ENCODE results near the gene PEAK3. TPM values are rescaled to one million over a fixed set of nuclear protein-coding genes. Genes with fewer than 3 reads are reported as not detected.

Gene PEAK3
- total RNA-seq, 4 donors from 2014 or later, result 1.2 to 5.8 (median 2.6) TPM

DNA sequence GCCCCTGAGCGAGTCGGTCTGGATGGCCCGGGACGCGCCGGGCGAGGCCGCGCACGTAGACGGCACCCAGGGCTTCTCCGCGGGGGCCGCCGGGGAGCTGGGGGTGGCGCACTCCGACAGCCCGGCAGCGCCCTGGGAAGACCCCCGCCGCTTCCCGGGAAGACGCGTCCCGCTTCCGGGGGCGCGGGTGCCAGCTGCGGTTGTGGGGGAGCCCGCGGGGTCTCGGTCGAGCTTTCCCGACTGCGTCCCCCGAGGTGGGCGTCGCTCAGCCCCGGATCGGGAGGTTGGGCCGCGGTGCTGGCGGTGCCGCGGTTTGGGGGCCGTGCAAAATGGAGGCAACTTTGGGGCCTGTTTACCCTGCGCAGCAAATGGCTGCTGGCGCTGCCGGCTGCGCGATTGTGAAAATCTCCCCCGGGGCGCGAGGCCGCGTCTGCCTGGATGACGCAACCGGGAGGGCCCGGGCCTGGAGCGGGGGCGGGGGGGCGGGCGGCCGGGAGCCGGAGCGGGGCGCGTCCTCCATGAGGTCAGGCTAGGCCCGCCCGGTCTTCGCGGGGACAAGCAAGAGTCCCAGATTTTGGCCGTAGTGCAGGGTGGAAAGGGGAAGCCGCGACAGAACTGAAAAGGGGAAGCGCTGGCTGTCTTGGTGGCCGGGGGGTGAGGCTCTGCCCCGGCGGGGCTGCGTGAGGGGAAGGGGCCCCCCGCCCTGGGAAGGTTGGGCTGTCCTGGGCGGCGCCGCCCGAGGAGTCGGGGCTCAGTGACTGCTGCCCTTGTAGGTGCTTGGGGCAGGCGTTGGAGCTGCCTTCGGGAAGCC lies 11.3 kb downstream of the PEAK3 start:
- Histone ChIP-seq H3K9me3 (no peaks in the 10 kb centered on the region), H3K36me3 (peaks cover 0 to 19% (median 0%) of the 10 kb centered on the region in 3 donors), H3K27me3 (no peaks in the 10 kb centered on the region), H3K4me3 (peak overlapping the region; percentile 87 to 98 (median 92)), H3K4me1 (peaks cover 11 to 53% (median 34%) of the 10 kb centered on the region in 4 donors), H3K27ac (peak overlapping the region; percentile 98 to 99 (median 98))
- TF ChIP-seq, protein P1, sequence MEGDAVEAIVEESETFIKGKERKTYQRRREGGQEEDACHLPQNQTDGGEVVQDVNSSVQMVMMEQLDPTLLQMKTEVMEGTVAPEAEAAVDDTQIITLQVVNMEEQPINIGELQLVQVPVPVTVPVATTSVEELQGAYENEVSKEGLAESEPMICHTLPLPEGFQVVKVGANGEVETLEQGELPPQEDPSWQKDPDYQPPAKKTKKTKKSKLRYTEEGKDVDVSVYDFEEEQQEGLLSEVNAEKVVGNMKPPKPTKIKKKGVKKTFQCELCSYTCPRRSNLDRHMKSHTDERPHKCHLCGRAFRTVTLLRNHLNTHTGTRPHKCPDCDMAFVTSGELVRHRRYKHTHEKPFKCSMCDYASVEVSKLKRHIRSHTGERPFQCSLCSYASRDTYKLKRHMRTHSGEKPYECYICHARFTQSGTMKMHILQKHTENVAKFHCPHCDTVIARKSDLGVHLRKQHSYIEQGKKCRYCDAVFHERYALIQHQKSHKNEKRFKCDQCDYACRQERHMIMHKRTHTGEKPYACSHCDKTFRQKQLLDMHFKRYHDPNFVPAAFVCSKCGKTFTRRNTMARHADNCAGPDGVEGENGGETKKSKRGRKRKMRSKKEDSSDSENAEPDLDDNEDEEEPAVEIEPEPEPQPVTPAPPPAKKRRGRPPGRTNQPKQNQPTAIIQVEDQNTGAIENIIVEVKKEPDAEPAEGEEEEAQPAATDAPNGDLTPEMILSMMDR (IDR thresholded peaks at IDR 0.05), result no peak
- TF ChIP-seq POLR2A (IDR thresholded peaks at IDR 0.05), result peak; percentile 47 to 69
- peak; percentile 70 to 90 (median 87) for DNase-seq

DNA sequence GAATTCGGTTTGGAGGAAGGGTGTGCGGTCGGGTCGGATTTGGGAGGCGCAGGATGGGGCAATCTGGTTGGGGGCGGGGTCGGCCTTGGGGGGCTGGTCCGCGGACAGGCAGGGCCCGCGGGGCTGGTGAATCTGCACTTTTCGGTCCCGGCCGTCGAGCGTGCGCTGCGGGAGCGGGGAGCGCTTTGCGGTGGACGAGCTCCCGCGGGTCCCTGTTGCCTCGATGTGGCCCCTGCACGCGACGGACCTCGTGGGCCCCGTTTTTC lies 11.9 kb downstream of the PEAK3 start:
- H3K27me3 ChIP-seq, result no peaks in the 10 kb centered on the region
- H3K9me3 ChIP-seq, result no peaks in the 10 kb centered on the region
- peak overlapping the region; percentile 98 to 99 (median 98) for H3K27ac ChIP-seq
- peak overlapping the region; percentile 87 to 98 (median 92) for H3K4me3 ChIP-seq
- H3K36me3 ChIP-seq, result peaks cover 0 to 19% (median 0%) of the 10 kb centered on the region in 3 donors
- TF ChIP-seq POLR2A (IDR thresholded peaks at IDR 0.05), result no peak
- TF ChIP-seq, protein P1 (IDR thresholded peaks at IDR 0.05), result no peak
- peaks cover 11 to 48% (median 32%) of the 10 kb centered on the region in 4 donors for H3K4me1 ChIP-seq
- peak in 2 of 3 donors; percentile 67 to 74 for DNase-seq

DNA sequence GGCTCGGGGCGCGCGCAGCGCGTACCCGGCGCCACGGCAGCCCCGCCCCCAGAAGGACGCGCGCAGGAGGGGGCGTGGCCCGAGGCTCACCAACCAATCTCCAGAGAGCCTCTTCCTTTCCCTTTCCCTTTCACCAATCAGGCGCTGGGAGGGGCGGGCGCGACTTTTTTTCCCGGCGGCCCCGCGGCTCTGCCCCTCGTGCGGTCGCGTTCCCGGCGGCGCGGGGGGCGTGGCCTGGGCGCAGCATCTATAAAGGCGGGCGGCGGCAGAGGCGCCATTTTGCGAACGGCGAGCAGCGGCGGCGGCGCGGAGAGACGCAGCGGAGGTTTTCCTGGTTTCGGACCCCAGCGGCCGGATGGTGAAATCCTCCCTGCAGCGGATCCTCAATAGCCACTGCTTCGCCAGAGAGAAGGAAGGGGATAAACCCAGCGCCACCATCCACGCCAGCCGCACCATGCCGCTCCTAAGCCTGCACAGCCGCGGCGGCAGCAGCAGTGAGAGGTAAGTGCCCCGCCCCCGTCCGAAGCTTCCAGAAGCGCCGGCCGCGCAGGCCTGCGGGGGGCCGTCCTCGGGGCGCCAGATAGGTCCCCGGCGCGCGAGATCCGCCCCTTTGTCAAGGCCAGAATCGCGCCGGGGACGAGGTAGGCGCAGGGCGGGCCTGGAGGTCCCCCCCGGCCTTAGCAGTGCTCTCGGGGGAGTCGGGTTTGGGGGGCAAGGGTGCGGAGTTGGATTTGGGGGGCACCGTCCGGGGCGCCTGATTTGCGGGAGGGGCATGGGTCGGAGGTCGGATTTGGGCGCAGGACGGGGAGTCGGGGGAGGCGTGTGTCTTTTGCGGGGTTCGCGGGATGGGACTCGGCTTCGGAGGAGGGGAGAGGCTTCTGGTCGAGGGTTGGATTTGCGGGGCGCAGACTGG lies 12.5 kb downstream of the PEAK3 start:
- peak; percentile 100 for TF ChIP-seq POLR2A (IDR thresholded peaks at IDR 0.05)
- TF ChIP-seq, protein P1 (IDR thresholded peaks at IDR 0.05), result peak in 4 of 6 experiments; percentile 38 to 65 (median 56)
- Histone ChIP-seq H3K9me3 (no peaks in the 10 kb centered on the region), H3K4me3 (peak overlapping the region; percentile 87 to 98 (median 92)), H3K27ac (peak overlapping the region; percentile 98 to 99 (median 98)), H3K4me1 (peaks cover 11 to 44% (median 30%) of the 10 kb centered on the region in 4 donors), H3K27me3 (no peaks in the 10 kb centered on the region), H3K36me3 (peaks cover 0 to 19% (median 0%) of the 10 kb centered on the region in 3 donors)
- DNase-seq, result peak; percentile 97 to 99 (median 99)

DNA sequence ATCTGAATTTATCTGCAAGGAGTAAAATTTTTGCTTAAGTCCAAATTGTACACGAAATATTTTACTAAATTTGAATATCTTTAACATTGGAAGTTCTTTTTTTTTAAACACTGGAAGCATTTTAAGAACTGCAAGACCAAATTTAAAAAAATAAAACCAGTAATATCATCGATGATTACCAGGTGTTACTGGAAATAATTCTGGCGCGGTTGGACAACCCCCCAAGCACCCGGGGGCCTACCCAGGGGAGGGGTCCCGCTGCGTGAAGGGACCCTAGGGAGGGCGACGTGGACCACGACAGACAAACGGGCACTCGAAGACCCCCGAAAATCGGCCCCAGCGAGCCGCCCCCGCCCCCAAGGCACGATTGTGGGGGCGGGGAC lies 13.1 kb downstream of the PEAK3 start:
- Histone ChIP-seq H3K4me1 (peaks cover 9 to 38% (median 28%) of the 10 kb centered on the region in 4 donors), H3K36me3 (peaks cover 0 to 19% (median 0%) of the 10 kb centered on the region in 3 donors), H3K27me3 (no peaks in the 10 kb centered on the region), H3K4me3 (peak overlapping the region; percentile 87 to 98 (median 92)), H3K27ac (peak overlapping the region; percentile 38 to 99 (median 83)), H3K9me3 (no peaks in the 10 kb centered on the region)
- TF ChIP-seq, protein P1 (IDR thresholded peaks at IDR 0.05), result no peak
- no peak for TF ChIP-seq POLR2A (IDR thresholded peaks at IDR 0.05)
- DNase-seq, result no peak

DNA sequence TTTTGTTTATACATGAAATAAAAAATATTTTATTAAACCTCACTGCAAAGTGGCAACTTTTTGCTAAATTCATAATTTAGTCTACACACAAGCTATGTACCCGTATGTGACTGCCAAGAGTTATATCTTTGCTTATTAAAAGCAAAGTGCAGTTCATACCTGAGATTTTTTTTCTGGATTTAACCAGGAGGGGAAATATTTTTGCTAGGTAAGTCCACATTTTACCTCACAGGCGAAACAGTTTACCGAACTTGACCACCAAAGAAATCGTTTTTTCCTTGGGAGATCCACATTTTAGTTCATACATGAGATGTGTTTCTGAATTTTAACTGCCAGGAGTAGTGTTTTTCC lies 13.5 kb downstream of the PEAK3 start:
- Histone ChIP-seq H3K27me3 (no peaks in the 10 kb centered on the region), H3K4me1 (peaks cover 6 to 37% (median 26%) of the 10 kb centered on the region in 4 donors), H3K4me3 (peak overlapping the region in 2 of 4 donors; percentile 87 to 91), H3K27ac (peak overlapping the region in 1 of 4 donors; percentile 98), H3K9me3 (no peaks in the 10 kb centered on the region), H3K36me3 (peaks cover 0 to 19% (median 0%) of the 10 kb centered on the region in 3 donors)
- DNase-seq, result no peak
- TF ChIP-seq POLR2A (IDR thresholded peaks at IDR 0.05), result no peak
- TF ChIP-seq, protein P1 (IDR thresholded peaks at IDR 0.05), result no peak
